K562 (cell line): ENCODE data around the gene HIVEP2. TPM values are rescaled to one million over a fixed set of nuclear protein-coding genes. Genes with fewer than 3 reads are reported as not detected.

Experiments
- E2F1 ChIP-seq: sonication (generic); formaldehyde crosslinking; IDR thresholded peaks from 2 replicates; pipeline ENCODE4 v1.8.1; 2023; ENCODE audit warnings: mild to moderate bottlenecking, missing genetic modification reagents, moderate library complexity
- FOSL1 ChIP-seq: fragments of 200-800 bp; sonication (Bioruptor generic); conservative IDR thresholded peaks from 2 replicates; pipeline ENCODE4 v1.6.1; 2016; ENCODE audit warnings: missing genetic modification characterization, missing compliant biosample characterization
- GABPA ChIP-seq: fragments of 200-800 bp; sonication (Bioruptor generic); conservative IDR thresholded peaks from 2 replicates; pipeline ENCODE4 v1.6.1; 2016; ENCODE audit warnings: low read depth, missing genetic modification characterization, missing compliant biosample characterization
- GABPB1 ChIP-seq: sonication (generic); formaldehyde crosslinking; IDR thresholded peaks from 2 replicates; pipeline ENCODE4 v1.8.0; 2022; ENCODE audit warnings: mild to moderate bottlenecking, missing genetic modification reagents
- GATAD2A ChIP-seq: fragments of 450-650 bp; IDR thresholded peaks from 2 replicates; pipeline ENCODE4 v1.6.1; 2017
- HDAC1 ChIP-seq, 2 experiments: fragments of 450-650 bp; IDR thresholded peaks; 2 replicates each; pipeline ENCODE4 v1.6.1; 2016 to 2017; ENCODE audit warnings: inconsistent platforms in 1 of 2, mild to moderate bottlenecking in 1 of 2, moderate library complexity in 1 of 2
- LCOR ChIP-seq: sonication (generic); formaldehyde crosslinking; IDR thresholded peaks from 2 replicates; pipeline ENCODE4 v1.8.0; 2022; ENCODE audit warnings: mild to moderate bottlenecking, missing genetic modification reagents
- MCM3 ChIP-seq: fragments of 450-650 bp; IDR thresholded peaks from 2 replicates; pipeline ENCODE4 v1.6.1; 2016
- NFIX ChIP-seq: fragments of 250-450 bp; sonication (Bioruptor Pico); IDR thresholded peaks from 2 replicates; pipeline ENCODE4 v1.4.0; 2020; ENCODE audit warnings: low read depth, mild to moderate bottlenecking, moderate library complexity
- NR1H2 ChIP-seq: sonication (generic); formaldehyde crosslinking; IDR thresholded peaks from 2 replicates; pipeline ENCODE4 v1.4.0; 2020; ENCODE audit warnings: mild to moderate bottlenecking, missing genetic modification reagents
- PHF21A ChIP-seq: fragments of 450-650 bp; IDR thresholded peaks from 2 replicates; pipeline ENCODE4 v1.6.1; 2017; ENCODE audit warnings: low read depth, borderline replicate concordance
- PHF8 ChIP-seq: fragments of 200-600 bp; sonication (generic); IDR thresholded peaks from 2 replicates; pipeline ENCODE4 v1.6.1; 2012; ENCODE audit warnings: mixed run types, mild to moderate bottlenecking, inconsistent platforms, low read length, moderate library complexity, borderline replicate concordance
- PHTF2 ChIP-seq: fragments of 250-450 bp; sonication (Bioruptor Pico); IDR thresholded peaks from 2 replicates; pipeline ENCODE4 v1.5.0; 2021; ENCODE audit warnings: mild to moderate bottlenecking
- SETDB1 ChIP-seq: IDR thresholded peaks from one replicate; pipeline ENCODE4 v1.6.1; 2012; ENCODE audit warnings: low read length, control low read depth, inconsistent platforms
- SIRT6 ChIP-seq: IDR thresholded peaks from one replicate; pipeline ENCODE4 v1.6.1; 2012; ENCODE audit warnings: low read depth, mild to moderate bottlenecking, control low read depth, inconsistent platforms, low read length, moderate library complexity
- SNIP1 ChIP-seq: fragments of 450-650 bp; IDR thresholded peaks from 2 replicates; pipeline ENCODE4 v1.7.1; 2017; ENCODE audit warnings: low read depth, mild to moderate bottlenecking
- ZNF124 ChIP-seq: sonication (generic); formaldehyde crosslinking; IDR thresholded peaks from 2 replicates; pipeline ENCODE4 v1.8.1; 2022; ENCODE audit warnings: missing genetic modification reagents
- ZNF146 ChIP-seq: IDR thresholded peaks from one replicate; pipeline ENCODE4 v1.6.1; 2018; ENCODE audit warnings: missing compliant biosample characterization; ENCODE audit not compliant: unreplicated experiment
- ZNF24 ChIP-seq: fragments of 450-650 bp; IDR thresholded peaks from 2 replicates; pipeline ENCODE4 v1.6.1; 2016
- ZNF395 ChIP-seq: fragments of 200-800 bp; sonication (Bioruptor generic); IDR thresholded peaks from 2 replicates; pipeline ENCODE4 v1.6.1; 2017; ENCODE audit warnings: missing genetic modification characterization, missing compliant biosample characterization
- ZNF764 ChIP-seq: fragments of 250-450 bp; sonication (Bioruptor Pico); IDR thresholded peaks from 2 replicates; pipeline ENCODE4 v1.4.0; 2020; ENCODE audit warnings: low read depth, mild to moderate bottlenecking, moderate library complexity
- ZNF830 ChIP-seq: fragments of 250-450 bp; sonication (Bioruptor Pico); IDR thresholded peaks from 2 replicates; pipeline ENCODE4 v1.5.0; 2021; ENCODE audit warnings: mild to moderate bottlenecking
- polyA plus RNA-seq, 8 experiments: library from polyadenylated mRNA; depleted of rRNA in 4 of 8; stranded (reverse) in 5 of 8; unstranded in 3 of 8; fragments of >200 nt; fragmentation: Nextera tagmentation in 2 of 8; fragmentation: Illumina TruSeq in 1 of 8; extraction: Ambion mirVana in 2 of 8; extraction: Trizol in 1 of 8; gene quantifications; 2 replicates each; pipeline versions ENCODE4 v1.2.1 to v1.2.3, GENCODE V29; 2011 to 2014; ENCODE audit warnings: inconsistent platforms in 1 of 8, missing spikeins in 1 of 8
- total RNA-seq, 7 experiments: library from RNA; depleted of rRNA in 6 of 7; stranded (reverse); fragments of >200 nt in 6 of 7; fragmentation: Illumina TruSeq in 2 of 7; extraction: Trizol in 2 of 7; gene quantifications; 2 replicates each; pipeline versions ENCODE4 v1.2.1 to v1.2.3, GENCODE V29; 2011 to 2021; ENCODE audit warnings: low replicate concordance in 1 of 7
- TF ChIP-seq, protein P1 (sequence below), 2 experiments: IDR thresholded peaks; 2 replicates each; pipeline ENCODE4 v1.6.1; 2011; ENCODE audit warnings: borderline replicate concordance in 1 of 2, control low read depth in 1 of 2, low read depth in 1 of 2, low read length in 1 of 2, mild to moderate bottlenecking in 1 of 2, mixed read lengths in 1 of 2, moderate library complexity in 1 of 2; ENCODE audit not compliant: insufficient read depth in 1 of 2, insufficient read length in 1 of 2, poor library complexity in 1 of 2, severe bottlenecking in 1 of 2; ENCODE audit errors: extremely low read depth in 1 of 2

Gene HIVEP2
- total and polyA plus RNA-seq, 9 of the 15 experiments (the other 6 are each of a cell fraction or from before 2014, with no cell fraction given) = under 0.01 to 1.2 (median 0.31) TPM

GRCh38 chr6:142926494-142927270 is 18.3 kb downstream of the HIVEP2 start (continued):
- TF ChIP-seq ZNF395 (no peak), SETDB1 (no peak), PHF21A (no peak), NFIX (no peak), GABPA (tag) (peak; percentile 74), PHF8 (peak; percentile 45; the same call in 1 of the 2 replicates), MCM3 (no peak), SNIP1 (no peak), NR1H2 (CRISPR knock-in tag) (no peak), ZNF830 (CRISPR knock-in tag) (no peak), SIRT6 (no peak), ZNF124 (CRISPR knock-in tag) (no peak), E2F1 (CRISPR knock-in tag) (no peak), ZNF146 (CRISPR knock-in tag) (no peak), GABPB1 (CRISPR knock-in tag) (no peak), ZNF764 (no peak), HDAC1 (IDR thresholded peaks at IDR 0.05) (no peak), ZNF24 (no peak), PHTF2 (no peak), LCOR (CRISPR knock-in tag) (no peak), FOSL1 (no peak), GATAD2A (no peak)
- TF ChIP-seq, protein P1, sequence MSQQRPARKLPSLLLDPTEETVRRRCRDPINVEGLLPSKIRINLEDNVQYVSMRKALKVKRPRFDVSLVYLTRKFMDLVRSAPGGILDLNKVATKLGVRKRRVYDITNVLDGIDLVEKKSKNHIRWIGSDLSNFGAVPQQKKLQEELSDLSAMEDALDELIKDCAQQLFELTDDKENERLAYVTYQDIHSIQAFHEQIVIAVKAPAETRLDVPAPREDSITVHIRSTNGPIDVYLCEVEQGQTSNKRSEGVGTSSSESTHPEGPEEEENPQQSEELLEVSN (IDR thresholded peaks at IDR 0.05; ENCODE audit: borderline replicate concordance in 1 of 2, extremely low read depth in 1 of 2, insufficient read depth in 1 of 2, insufficient read length in 1 of 2, low read depth in 1 of 2, low read length in 1 of 2, poor library complexity in 1 of 2, severe bottlenecking in 1 of 2) = peak in 1 of 2 experiments; percentile 20
